SU-DHL-6 (cell line): ENCODE results near the gene CTNND2.

ENCODE experiments used
- CTCF ChIP-seq: fragments of 200-600 bp; sonication (generic); IDR thresholded peaks from one replicate; pipeline ENCODE4 v1.5.1; 2017; ENCODE audit warnings: antibody characterized with exemption, mild to moderate bottlenecking, low read length, moderate library complexity; ENCODE audit not compliant: insufficient read depth, poor library complexity, severe bottlenecking
- EZH2phosphoT487 ChIP-seq: fragments of 200-600 bp; sonication (generic), shearing (Covaris generic); conservative IDR thresholded peaks from 2 replicates; pipeline ENCODE4 v1.6.1; 2018; ENCODE audit warnings: mild to moderate bottlenecking, antibody characterized with exemption, low read length, moderate library complexity, mixed read lengths

- TF ChIP-seq CTCF (no peak), EZH2phosphoT487 (no peak)
These were observed 969.4 kb downstream of the CTNND2 start for GRCh38 chr5:10934783-10935355.
